Mammary epithelial cell (primary cell): ENCODE data around the gene SIK3.

Source experiments
- CTCF ChIP-seq, 2 donors: IDR thresholded peaks in 1 of 2; conservative IDR thresholded peaks in 1 of 2; 2 replicates each; pipeline ENCODE4 v1.5.1; 2011 to 2012; ENCODE audit warnings: inconsistent platforms in 2 of 2, low read length in 2 of 2, mild to moderate bottlenecking in 2 of 2, control low read depth in 1 of 2, low read depth in 1 of 2; ENCODE audit not compliant: insufficient read depth in 1 of 2; ENCODE audit errors: extremely low read depth in 1 of 2
- EZH2 ChIP-seq: IDR thresholded peaks from 2 replicates; pipeline ENCODE4 v1.6.1; 2012; ENCODE audit warnings: low read length, inconsistent platforms, borderline replicate concordance

- TF ChIP-seq CTCF (conservative IDR thresholded peaks at IDR 0.05 in 1 of 2, IDR thresholded peaks at IDR 0.05 in 1 of 2; ENCODE audit: extremely low read depth in 1 of 2, insufficient read depth in 1 of 2, low read depth in 1 of 2, low read length in 2 of 2), result no peak
- TF ChIP-seq EZH2, result no peak
Observed at GRCh38 chr11:116932181-116932580, 166.0 kb downstream of the SIK3 start.
